HEK293T (cell line): ENCODE measurements around the gene SPACA9.

Experiments
- CTCF ChIA-PET: fragments of 350-600 bp; formaldehyde crosslinking; extraction: SDS; loops from one replicate; lab custom pipeline; 2021; ENCODE audit warnings: antibody characterized with exemption, inconsistent platforms; lab: Yijun Ruan, JAX
- POLR2A ChIA-PET: fragments of 350-600 bp; formaldehyde crosslinking; extraction: SDS; loops from one replicate; lab custom pipeline; 2020; ENCODE audit warnings: antibody characterized with exemption, inconsistent platforms; lab: Yijun Ruan, JAX
- DNase-seq: peaks from one replicate; pipeline ENCODE4 v3.0.0; 2012; ENCODE audit warnings: mixed read lengths; ENCODE audit errors: extremely low spot score
- ARNT ChIP-seq: fragments of 450-650 bp; IDR thresholded peaks from 2 replicates; pipeline ENCODE4 v1.6.1; 2017; ENCODE audit warnings: mild to moderate bottlenecking
- BHLHE40 ChIP-seq: fragments of 450-650 bp; IDR thresholded peaks from 2 replicates; pipeline ENCODE4 v1.6.1; 2016; ENCODE audit warnings: mild to moderate bottlenecking, moderate library complexity, borderline replicate concordance
- CTBP1 ChIP-seq: fragments of 450-650 bp; IDR thresholded peaks from 2 replicates; pipeline ENCODE4 v1.6.1; 2016; ENCODE audit warnings: borderline replicate concordance
- ELF4 ChIP-seq: fragments of 450-650 bp; IDR thresholded peaks from 2 replicates; pipeline ENCODE4 v1.6.1; 2017; ENCODE audit warnings: antibody characterized with exemption
- FOXA1 ChIP-seq: fragments of 450-650 bp; IDR thresholded peaks from 2 replicates; pipeline ENCODE4 v1.6.1; 2016; ENCODE audit warnings: mild to moderate bottlenecking
- FOXK2 ChIP-seq: fragments of 450-650 bp; IDR thresholded peaks from 2 replicates; pipeline ENCODE4 v1.6.1; 2016; ENCODE audit warnings: mild to moderate bottlenecking
- FOXM1 ChIP-seq: fragments of 450-650 bp; IDR thresholded peaks from 2 replicates; pipeline ENCODE4 v1.6.1; 2017; ENCODE audit warnings: mild to moderate bottlenecking, borderline replicate concordance
- HDGF ChIP-seq: fragments of 450-650 bp; IDR thresholded peaks from 2 replicates; pipeline ENCODE4 v1.6.1; 2017; ENCODE audit warnings: antibody characterized with exemption, borderline replicate concordance
- L3MBTL2 ChIP-seq: fragments of 450-650 bp; conservative IDR thresholded peaks from 2 replicates; pipeline ENCODE4 v1.6.1; 2016; ENCODE audit warnings: mild to moderate bottlenecking
- LEF1 ChIP-seq: fragments of 450-650 bp; IDR thresholded peaks from 2 replicates; pipeline ENCODE4 v1.6.1; 2017; ENCODE audit warnings: mild to moderate bottlenecking, borderline replicate concordance
- NFRKB ChIP-seq: fragments of 450-650 bp; IDR thresholded peaks from 2 replicates; pipeline ENCODE4 v1.6.1; 2016; ENCODE audit warnings: mild to moderate bottlenecking, moderate library complexity
- SP1 ChIP-seq: fragments of 450-650 bp; IDR thresholded peaks from 2 replicates; pipeline ENCODE4 v1.6.1; 2017
- SUZ12 ChIP-seq: fragments of 450-650 bp; IDR thresholded peaks from 2 replicates; pipeline ENCODE4 v1.6.1; 2016; ENCODE audit warnings: mild to moderate bottlenecking
- TARDBP ChIP-seq: fragments of 450-650 bp; IDR thresholded peaks from 2 replicates; pipeline ENCODE4 v1.6.1; 2016
- ZNF384 ChIP-seq: fragments of 450-650 bp; IDR thresholded peaks from 2 replicates; pipeline ENCODE4 v1.6.1; 2016
- TF ChIP-seq, protein P1 (sequence below): fragments of 450-650 bp; IDR thresholded peaks from 2 replicates; pipeline ENCODE4 v1.6.1; 2016

SPACA9 gene

DNA sequence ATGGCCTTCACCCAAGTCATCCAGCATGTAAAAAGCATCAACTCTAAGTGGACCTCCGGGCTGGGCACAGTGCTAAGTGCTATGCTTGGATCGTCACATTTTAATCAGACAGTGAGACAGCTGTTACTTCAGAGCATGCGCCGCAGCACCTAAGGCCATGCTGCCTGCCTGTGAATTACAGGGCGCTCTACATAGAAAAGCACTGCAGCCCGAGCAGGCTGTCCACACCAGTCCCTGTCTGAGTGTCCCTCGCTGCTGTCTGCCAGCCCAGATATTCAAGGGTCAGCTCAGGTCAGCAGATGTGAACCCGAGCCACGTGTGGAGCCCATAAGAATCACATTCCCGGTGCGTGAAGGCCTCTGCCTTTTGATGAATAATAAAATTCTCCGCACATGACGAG, 37.7 kb upstream of the SPACA9 start:
- ChIA-PET POLR2A (no interaction called here), CTCF (no interaction called here)
- TF ChIP-seq ZNF384 (no peak), HDGF (no peak), L3MBTL2 (no peak), NFRKB (no peak), LEF1 (no peak), ARNT (no peak), FOXM1 (no peak), SUZ12 (no peak), CTBP1 (no peak), FOXK2 (no peak), SP1 (no peak), BHLHE40 (no peak), FOXA1 (no peak), ELF4 (no peak), TARDBP (no peak)
- TF ChIP-seq, protein P1, sequence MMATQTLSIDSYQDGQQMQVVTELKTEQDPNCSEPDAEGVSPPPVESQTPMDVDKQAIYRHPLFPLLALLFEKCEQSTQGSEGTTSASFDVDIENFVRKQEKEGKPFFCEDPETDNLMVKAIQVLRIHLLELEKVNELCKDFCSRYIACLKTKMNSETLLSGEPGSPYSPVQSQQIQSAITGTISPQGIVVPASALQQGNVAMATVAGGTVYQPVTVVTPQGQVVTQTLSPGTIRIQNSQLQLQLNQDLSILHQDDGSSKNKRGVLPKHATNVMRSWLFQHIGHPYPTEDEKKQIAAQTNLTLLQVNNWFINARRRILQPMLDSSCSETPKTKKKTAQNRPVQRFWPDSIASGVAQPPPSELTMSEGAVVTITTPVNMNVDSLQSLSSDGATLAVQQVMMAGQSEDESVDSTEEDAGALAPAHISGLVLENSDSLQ = no peak
- no peak for DNase-seq

DNA sequence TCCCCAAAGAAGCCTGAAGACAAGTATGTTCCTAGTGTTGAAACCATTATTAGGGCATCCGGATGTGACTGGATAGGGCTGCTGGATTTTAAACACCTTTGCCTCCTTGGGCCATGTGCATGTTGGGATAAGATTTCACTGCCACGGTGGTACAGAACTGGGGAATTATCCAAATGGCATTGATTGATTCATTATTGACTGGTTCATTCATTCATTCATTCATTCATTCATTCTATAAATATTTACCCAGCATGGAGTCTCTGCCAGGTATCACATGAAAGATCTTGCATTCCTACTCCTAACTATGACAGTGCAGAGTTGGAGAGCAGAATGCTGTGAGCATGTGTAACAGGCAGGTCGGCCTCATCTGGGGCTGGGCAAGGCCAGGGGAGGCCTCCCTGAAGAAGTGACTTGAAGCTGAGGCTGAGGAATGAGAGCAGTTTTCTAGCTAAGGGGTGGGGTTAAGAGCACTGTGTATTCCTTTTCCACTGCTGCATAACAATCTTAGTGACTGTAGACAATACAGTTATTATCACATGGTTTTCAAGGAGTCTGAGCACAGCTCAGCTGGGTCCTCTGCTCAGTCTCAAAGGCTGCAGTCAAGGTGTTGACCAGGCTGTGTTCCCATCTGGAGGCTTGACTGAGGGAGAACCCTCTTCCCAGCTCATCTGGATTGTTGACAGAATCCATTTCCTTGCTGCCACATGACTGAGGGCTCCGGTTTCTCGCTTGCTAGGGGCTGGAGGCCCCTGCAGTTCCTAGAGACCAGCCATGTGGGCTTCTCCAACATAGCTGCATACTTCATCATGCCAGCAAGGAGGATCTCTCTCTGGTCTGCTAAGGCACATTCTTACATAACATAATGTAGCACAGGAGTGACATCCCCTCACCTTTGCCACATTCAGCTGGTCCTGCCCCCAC, 36.3 kb upstream of the SPACA9 start:
- ChIA-PET POLR2A (no interaction called here), CTCF (no interaction called here)
- no peak for DNase-seq
- no peak for TF ChIP-seq LEF1
- TF ChIP-seq CTBP1 = no peak
- TF ChIP-seq ZNF384 = no peak
- TF ChIP-seq FOXK2 = no peak

DNA sequence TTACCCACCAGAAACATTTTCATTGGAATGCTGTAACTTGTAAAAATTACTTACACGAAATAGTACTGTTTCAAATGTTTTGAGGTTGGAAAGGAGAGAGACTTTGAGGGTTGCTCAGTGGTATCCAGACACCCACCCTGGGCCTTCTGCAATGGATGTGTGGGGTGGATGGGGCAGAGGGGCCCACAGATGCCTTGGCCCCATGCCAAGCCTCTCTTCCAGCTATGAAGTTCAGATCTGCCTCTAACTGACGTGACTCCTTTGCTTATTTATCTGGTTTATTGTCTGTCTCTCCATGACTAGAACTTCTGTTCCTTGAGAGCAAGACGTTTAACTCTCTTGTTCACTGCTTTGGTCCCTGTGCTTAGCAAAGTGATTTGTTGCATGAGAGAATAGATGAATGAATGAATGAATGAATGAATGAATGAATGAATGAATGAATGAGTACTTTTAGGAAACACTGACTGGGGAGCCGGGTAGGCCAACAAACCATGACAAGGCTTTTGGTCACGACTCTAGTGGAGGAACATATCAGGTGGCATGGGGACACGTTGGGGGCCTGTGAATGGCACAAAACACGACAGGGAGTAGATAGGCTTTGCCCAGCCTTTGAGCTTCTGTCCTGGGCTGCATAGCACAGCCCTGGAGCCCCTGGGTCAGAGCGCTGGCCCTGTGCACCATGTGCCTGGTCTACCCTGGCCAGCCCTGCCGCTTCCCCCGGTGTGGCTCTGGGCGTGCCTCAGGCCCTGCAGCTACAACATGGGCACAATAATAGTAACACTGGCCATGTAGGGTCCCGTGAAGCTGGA, 32.4 kb upstream of the SPACA9 start:
- ChIA-PET POLR2A (no interaction called here), CTCF (interaction anchor here (0.6 kb wide), 1 partner anchor 19 kb away, joined by 4 read pairs; no protein-coding TSS in a partner anchor)
- no peak for DNase-seq
- TF ChIP-seq NFRKB (no peak), HDGF (no peak), L3MBTL2 (no peak), FOXA1 (no peak), TARDBP (no peak), FOXK2 (no peak), BHLHE40 (no peak), ELF4 (no peak), SUZ12 (no peak), ARNT (no peak), FOXM1 (no peak), ZNF384 (no peak), SP1 (no peak), CTBP1 (no peak), LEF1 (no peak)
- TF ChIP-seq, protein P1 = no peak

DNA sequence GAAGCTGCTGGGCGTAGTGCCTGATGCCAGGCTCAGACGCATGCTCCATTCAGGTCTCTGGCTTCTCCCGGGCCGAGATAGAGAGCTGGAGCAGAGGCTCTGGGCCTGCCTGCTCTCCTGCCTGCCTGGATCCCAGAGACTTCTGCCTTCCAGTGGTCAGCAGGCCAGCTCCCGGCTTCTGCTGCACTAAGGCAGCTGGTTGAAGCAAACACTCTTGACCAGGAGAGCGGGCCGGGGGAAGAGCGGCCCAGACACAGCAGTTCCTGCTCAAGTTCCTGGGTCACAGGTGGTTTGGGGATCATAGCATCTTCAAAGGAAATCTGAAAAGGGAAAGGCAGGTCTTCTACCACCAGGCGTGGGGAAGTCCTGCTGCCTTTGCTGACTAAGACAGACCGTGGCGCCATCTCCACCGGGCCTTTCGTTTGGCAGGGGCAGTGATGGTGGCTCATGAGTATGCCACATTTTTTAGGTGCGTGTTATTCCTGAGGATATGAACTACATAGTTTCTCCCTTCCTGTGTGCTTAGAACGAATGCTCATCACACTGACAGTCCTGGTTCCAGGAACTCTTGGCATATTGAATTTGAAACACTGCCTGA, 31.7 kb upstream of the SPACA9 start:
- no peak for DNase-seq
- ChIA-PET POLR2A (no interaction called here), CTCF (no interaction called here)
- no peak for TF ChIP-seq TARDBP
- TF ChIP-seq CTBP1 = no peak
- TF ChIP-seq ELF4 = no peak
- no peak for TF ChIP-seq SP1
- no peak for TF ChIP-seq FOXA1
- no peak for TF ChIP-seq FOXK2
- TF ChIP-seq SUZ12 = no peak
- TF ChIP-seq HDGF = no peak
- TF ChIP-seq ZNF384 = no peak
- TF ChIP-seq, protein P1 = no peak
- TF ChIP-seq BHLHE40 = no peak
- TF ChIP-seq FOXM1 = no peak
- TF ChIP-seq LEF1 = no peak
- no peak for TF ChIP-seq ARNT
- TF ChIP-seq L3MBTL2 = no peak
- TF ChIP-seq NFRKB = no peak

DNA sequence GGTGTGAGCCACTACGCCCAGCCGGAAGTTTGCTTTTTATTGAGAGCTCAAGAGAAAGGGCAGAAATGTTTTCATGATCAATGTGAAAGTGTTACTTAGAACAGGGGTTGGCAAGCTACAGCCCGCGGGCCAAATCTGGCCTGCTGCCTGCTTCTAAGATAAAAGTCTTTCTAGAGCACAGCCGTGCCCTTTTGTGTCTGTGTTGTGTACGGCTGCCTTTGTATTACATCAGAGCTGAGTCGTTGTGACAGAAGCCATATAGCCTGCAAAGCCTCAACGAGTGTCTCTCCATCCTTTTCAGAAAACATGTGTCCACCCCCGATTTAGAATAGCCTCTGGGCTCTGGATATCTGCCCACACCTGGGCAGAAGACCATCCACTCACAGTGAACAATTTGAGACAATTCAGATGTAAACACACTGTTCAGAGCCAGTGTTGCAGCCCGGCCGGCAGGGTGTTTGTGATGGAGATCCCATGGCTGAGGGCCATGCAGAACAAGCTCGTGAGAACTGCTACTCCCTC, 29.5 kb upstream of the SPACA9 start:
- TF ChIP-seq HDGF (no peak), FOXK2 (no peak), SUZ12 (no peak), ARNT (no peak), TARDBP (no peak), ELF4 (no peak), LEF1 (no peak), FOXA1 (no peak), L3MBTL2 (no peak)
- no peak for DNase-seq
- POLR2A ChIA-PET = interaction anchor here (1.5 kb wide), 1 partner anchor 11 kb away, joined by 3 read pairs; no protein-coding TSS in a partner anchor
- CTCF ChIA-PET = interaction anchor here (0.6 kb wide), 1 partner anchor 22 kb away, joined by 3 read pairs; no protein-coding TSS in a partner anchor
